Measurements from ENCODE around the gene MC5R.

Gene MC5R

DNA sequence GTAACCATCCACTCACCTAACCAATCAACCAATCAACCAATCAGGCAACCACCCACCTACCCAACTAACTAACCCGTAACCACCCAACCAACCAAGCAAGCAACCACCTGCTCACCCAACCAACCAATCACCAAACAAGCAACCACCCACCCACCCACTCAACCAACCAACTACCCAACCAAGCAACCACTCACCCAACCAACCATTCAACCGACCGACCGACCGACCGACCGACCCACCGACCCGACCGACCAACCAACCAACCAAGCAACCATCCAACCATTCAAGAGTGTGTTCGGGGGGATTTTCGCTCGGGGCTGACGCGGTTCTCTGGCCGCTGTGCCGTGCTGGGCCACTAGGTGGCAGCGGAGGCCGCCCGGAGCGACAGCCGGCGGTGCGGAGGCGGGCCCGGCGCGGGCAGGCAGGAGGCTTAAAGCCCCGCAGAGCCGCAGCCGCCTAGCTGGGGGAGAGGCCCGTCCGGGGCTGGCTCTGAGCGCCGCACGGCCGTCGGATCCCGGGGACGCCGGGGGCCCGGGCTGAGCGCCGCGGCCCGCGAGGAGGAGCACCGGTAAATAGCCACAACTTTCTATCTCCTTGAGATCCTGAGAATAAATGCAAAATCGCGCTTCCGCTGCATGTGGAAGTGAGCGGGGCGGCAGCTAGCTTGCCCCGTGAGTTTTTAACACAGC, at the start of gene MC5R:
Gene MC5R, plus strand, starts transcription at position 443 of the 689 bp plus-strand sequence. CDS start 1,617 bp downstream, outside the sequence.
- DNase-seq: no peak

DNA sequence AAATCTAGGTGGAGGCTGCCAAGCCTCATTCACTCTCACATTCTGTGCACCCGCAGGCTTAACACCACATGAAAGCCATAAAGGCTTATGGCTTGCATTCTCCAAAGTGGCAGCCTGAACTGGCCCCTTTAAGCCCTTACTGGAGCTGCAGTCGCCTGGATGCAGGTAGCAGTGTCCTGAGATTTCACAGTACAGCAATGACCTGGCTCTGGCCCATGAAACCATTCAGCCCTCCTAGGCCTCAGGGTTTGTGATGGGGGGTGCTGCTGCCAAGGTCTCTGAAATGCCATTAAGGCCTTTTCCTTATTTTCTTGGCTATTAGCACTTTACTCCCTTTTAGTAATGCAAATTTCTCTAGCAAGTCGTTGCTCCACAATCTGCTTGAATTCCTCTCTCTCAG, 48.9 kb upstream of the MC5R start:
- DNase-seq: no peak

- DNase-seq: no peak
These were observed 32.8 kb upstream of the MC5R start for GRCh38 chr18:13791181-13791580.

DNA sequence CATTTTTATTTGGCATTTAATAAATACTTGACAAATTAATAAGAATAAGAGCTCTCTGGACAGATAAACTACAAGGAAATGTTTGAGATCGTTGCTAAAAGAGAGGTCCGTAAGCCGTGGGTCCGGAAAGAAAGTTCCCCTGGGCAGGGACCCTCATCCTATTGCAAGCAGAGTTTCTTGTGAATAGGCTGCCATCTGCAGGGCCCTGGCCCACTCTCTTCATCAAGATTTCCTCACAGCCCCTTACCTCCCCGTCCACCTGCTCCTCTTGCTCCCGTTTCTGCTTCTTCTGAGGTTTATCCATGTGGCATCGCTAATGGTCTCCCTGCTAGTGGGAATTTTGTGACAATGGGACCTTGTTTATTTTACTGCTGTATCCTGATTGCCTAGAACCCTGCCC, 30.1 kb upstream of the MC5R start:
- DNase-seq: no peak

GRCh38 chr18:13796515-13796914, 27.4 kb upstream of the MC5R start:
- DNase-seq: no peak

DNA sequence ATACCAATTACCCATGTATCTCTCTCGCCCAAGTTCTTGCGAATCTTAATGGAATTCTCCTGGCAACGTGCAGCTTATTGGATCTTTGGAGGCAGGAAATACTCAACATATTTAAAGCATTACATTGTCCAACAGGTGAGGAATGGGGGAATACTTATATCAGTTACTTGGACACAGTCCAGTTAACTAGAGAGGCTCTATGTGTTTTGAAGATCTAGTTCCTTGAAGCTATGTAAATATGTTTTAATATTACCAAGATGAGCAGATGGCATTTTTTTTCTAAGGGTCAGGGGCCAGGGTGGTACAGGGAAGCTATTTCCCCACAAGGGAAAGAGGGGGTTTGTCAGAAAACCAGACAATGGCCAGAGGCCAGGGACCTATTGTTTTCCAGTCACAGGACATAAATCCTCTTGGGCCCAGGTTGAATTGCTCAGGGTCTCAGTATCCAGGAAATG, 26.8 kb upstream of the MC5R start:
- DNase-seq: no peak

DNA sequence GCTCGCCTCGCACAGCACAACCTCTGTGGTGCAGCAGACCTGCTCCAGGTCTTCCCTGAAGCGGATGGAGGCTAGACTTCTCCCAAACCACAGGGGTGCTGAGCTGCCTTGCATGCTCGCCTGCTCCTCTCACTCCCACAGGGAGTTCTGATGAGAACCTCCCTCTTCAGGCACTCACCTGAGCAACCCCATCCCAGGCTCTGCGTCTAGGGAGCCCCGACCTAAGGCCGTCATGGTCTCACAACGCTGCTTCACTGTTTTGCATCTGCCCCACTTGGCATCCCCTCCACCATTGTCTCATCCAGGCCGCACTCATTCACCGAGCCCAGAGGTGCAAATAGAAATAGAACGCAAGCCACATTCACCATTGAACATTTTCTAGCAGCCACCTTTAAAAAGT, 24.6 kb upstream of the MC5R start:
- no peak for DNase-seq

- peak; percentile 48 for DNase-seq
These were observed 23.3 kb upstream of the MC5R start for GRCh38 chr18:13800505-13801259.

DNA sequence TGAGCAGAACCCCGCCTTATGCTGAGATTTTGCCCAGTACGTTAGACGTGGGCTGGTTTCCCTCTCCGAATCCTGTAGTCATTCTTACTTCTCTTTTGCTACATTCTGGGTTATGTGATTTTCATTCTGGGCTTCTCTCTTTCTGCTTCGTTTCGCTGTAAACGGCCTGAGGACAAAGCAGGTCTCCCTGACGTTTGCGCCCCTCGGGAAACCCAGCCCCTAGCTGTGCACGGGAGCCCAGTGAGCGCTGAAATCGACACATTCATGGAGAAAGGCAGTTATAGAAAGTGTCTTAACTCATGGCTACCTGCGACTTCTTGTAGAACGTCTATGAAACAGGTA, 22.7 kb upstream of the MC5R start:
- DNase-seq: no peak

GRCh38 chr18:13804305-13804704, 19.6 kb upstream of the MC5R start:
- DNase-seq: peak; percentile 47

GRCh38 chr18:13808294-13809042, 15.5 kb upstream of the MC5R start:
- no peak for DNase-seq

- DNase-seq: no peak
These were observed 14.9 kb upstream of the MC5R start for GRCh38 chr18:13809043-13809430.

GRCh38 chr18:13809531-13810255, 14.3 kb upstream of the MC5R start:
- DNase-seq: no peak

GRCh38 chr18:13810950-13811485, 12.9 kb upstream of the MC5R start:
- DNase-seq: no peak

GRCh38 chr18:13811993-13812392, 12.0 kb upstream of the MC5R start:
- DNase-seq: no peak

DNA sequence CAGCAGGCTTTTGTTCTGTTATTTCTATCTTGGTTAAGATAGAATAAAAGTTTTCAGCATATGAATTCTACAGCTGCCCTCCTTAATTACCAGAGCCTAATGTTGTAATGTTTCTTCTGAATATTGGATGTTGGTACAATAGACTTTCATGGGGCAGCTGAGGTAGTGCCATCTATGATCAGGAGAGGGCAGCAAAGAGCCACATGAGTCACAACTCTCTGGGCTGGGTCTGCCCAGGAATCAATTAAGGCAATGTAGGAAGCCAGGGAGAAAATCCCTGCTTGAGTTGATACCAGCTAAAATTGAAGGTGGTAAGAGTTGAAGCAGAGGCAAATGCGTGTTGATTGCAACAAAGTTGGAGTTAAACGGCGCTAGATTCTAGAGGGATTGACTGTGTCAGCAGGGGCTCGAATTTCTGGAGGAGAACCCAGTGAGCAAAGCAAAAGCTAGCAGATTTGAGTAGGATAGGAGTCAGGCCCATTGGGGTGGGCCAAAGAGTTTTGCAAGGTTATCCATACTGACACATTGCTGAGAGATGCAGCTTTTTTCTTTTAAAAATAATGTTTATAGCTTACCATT, 10.6 kb upstream of the MC5R start:
- no peak for DNase-seq

DNA sequence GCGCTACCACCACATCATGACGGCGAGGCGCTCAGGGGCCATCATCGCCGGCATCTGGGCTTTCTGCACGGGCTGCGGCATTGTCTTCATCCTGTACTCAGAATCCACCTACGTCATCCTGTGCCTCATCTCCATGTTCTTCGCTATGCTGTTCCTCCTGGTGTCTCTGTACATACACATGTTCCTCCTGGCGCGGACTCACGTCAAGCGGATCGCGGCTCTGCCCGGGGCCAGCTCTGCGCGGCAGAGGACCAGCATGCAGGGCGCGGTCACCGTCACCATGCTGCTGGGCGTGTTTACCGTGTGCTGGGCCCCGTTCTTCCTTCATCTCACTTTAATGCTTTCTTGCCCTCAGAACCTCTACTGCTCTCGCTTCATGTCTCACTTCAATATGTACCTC, 2.3 kb downstream of the MC5R start:
- DNase-seq: no peak

- DNase-seq: no peak
These were observed 8.0 kb downstream of the MC5R start for GRCh38 chr18:13831864-13832508.

DNA sequence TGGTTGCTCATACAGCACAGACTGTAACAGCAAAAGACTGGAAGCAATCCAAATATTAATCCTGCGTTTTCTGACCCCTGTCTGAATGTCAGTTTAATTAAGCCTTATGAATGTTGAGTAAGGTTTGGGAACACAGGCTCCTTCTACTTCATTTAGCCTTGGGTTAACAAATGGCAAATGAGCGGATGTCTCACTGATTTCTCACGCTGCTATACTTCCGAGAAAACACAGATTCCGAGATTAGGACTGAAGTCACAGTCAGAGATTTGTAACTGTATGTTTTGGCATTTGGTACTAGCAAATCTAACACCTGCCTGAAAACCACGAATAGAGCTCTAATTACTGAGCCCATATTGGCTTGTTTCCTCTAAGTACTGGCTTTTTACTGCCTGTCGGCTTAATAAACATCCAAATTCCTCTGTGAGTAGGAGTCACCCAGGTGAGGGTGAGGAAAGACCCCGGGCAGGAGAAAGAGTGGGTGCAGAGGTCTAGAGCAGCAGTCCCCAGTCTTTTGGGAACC, 10.6 kb downstream of the MC5R start:
- no peak for DNase-seq

- no peak for DNase-seq
These were observed 11.3 kb downstream of the MC5R start for GRCh38 chr18:13835202-13835601.

DNA sequence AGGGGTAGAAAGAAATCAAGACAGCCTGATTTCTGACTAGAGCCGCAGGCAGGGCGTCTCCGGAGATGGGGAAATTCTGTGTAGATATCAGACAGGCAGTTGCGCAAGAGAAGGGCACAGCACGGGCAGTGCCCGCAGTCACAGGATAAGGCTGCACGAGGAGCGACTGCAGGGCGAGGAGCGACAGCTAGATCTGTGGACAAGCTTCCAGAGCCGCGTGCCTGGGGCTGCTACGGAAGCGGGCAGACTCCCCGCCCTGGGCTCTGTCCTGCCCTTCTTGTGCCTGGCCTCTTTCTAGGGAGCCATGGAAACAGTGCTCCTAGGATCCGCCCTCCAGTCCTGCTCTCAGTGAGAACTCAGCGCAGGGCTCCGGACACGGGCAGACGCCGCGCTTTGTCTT, 12.6 kb downstream of the MC5R start:
- DNase-seq: no peak

DNA sequence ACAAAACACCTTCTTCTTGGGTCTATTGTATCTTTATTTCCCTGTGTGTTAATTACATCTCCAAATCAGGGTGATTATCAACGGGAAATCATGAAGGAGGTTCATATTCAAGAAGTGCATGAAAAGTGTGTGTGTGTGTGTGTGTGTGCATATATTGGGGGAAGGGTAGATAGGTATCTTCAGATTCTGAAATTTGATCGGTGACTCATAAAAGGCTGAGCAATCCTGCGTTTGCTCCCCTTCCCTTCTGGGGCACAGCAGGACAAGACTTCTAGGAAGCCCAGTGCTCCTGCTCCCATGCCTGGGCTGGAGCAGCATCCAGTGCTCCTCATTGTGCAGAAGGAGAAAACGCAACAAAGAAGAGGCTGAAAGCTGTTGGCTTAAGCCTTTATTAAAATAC, 25.8 kb downstream of the MC5R start:
- no peak for DNase-seq

All from DMS79 (cell line).